ENCODE results near the gene PRR15L.

PRR15L gene

DNA sequence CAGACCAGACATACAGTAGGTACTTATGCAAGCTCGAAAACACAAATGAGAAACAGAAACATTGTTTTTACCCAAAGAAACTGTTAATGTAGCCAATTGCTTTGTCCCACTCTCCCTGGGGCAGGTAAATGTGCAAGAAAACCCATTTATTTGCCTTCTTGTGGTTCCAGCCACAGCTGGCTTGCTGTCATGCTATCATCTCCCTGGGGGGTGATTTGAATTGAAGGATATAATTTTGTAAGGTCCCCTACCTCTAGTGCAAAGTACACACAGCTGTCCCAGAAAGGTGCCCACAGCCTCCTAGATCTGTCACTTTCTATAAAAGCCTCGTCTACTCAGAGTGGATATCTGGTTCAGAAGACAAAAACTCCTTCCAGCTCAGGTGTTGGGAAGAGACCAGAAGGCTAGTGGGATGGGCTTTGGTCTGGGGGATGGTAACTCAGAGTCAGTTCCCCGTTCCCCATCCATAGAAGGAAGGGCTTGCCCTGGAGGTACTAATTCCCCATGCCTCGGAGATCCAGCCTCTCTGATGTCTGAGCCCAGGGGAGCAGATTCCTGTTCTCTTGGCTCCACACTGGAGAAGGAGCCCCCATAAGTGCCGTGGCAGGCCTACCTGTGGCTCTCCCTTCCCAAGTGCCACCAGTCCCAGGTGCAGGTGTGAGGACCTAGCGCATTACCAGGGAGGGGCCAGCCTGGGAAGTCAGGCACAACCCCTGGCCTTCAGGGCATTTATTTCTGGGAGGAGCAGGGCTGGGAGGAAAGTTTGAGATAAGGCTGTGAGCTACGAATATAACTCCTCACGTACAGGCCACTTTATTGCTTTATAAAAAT is 2.4 kb upstream of the PRR15L start:
- Histone ChIP-seq H2AFZ (ENCODE audit: insufficient read depth, low read length, poor library complexity) (no peak overlapping the region), H4K12ac (ENCODE audit: low read depth, low read length) (no peak overlapping the region), H3K79me2 (ENCODE audit: control insufficient read depth, insufficient read depth, low read length, poor library complexity) (no peaks in the 10 kb centered on the region), H3K9me3 (ENCODE audit: insufficient read depth, low read depth, low read length) (no peaks in the 10 kb centered on the region), H3K14ac (ENCODE audit: low read length) (no peak overlapping the region), H4K8ac (ENCODE audit: low read depth, low read length) (no peak overlapping the region), H3K4ac (ENCODE audit: low read depth, low read length) (no peak overlapping the region), H3K27me3 (ENCODE audit: insufficient read depth, low read length) (no peaks in the 10 kb centered on the region), H3K9ac (ENCODE audit: low read length) (no peak overlapping the region), H3K4me1 (ENCODE audit: control insufficient read depth in 1 of 2, insufficient read depth in 2 of 2, low read length in 2 of 2) (peaks cover 14 to 17% of the 10 kb centered on the region in 2 experiments), H3K27ac (ENCODE audit: low read depth, low read length) (no peak overlapping the region), H3K79me1 (ENCODE audit: low read length) (no peaks in the 10 kb centered on the region), H3K23ac (ENCODE audit: low read length) (no peak overlapping the region), H2BK120ac (ENCODE audit: insufficient read depth, low read length, poor library complexity) (no peak overlapping the region), H3K4me2 (ENCODE audit: low read length) (no peak overlapping the region), H3K18ac (ENCODE audit: low read length) (no peak overlapping the region), H2AK5ac (ENCODE audit: low read length) (no peak overlapping the region), H2BK5ac (ENCODE audit: low read depth, low read length, poor library complexity) (no peak overlapping the region), H3K36me3 (ENCODE audit: control insufficient read depth in 1 of 2, insufficient read depth in 2 of 2, low read length in 2 of 2) (no peaks in the 10 kb centered on the region), H2BK12ac (ENCODE audit: low read length) (no peak overlapping the region), H4K91ac (ENCODE audit: low read depth, low read length) (no peak overlapping the region), H3K4me3 (ENCODE audit: low read depth, low read length) (no peak overlapping the region)
- no CpG with 5 or more reads among the region's 8 CpGs for WGBS (ENCODE audit: extremely low coverage, insufficient coverage, insufficient read length)
- no peak for DNase-seq

DNA sequence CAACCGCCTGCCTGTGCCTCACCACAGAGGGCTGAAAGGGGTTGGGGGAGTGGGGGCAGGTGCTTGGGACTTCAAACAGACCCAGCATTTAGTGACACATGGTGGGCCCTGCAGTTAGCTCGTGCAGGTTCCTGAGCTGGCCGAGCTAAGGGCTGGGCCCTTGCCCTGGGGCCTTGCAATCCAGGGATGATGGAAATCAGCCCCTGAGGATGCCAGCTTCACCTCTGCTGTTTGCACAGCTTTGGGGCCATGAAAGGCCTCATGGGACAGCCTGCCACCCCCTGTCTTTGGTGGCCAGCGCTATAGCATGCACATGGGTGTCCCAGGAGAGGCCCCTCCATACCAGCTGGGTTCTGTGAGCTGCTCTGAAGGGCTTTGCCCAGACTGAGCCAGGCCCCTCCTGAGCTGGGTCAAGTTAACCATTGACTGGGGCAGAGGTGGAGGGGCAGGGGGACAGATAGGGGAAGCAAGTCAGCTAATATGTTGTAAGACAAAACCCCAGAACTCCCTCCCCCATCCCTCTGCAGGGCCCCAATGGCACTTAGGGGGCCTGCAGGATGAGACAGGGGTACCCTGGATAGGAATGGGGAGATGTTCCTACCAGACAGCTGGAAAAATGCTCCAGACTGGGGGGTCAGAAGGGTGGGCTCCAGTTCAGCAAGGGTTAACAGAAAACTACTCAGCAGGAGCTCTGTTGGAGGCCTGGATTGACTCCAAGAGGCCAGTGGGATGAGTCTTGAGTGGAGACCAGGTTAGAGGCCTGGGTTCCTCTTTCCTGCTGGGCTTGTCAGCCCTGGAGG is 692 bp downstream of the PRR15L start:
- Histone ChIP-seq H4K91ac (ENCODE audit: low read depth, low read length) (no peak overlapping the region), H3K9ac (ENCODE audit: low read length) (no peak overlapping the region), H3K27me3 (ENCODE audit: insufficient read depth, low read length) (no peaks in the 10 kb centered on the region), H3K23ac (ENCODE audit: low read length) (no peak overlapping the region), H3K4me2 (ENCODE audit: low read length) (no peak overlapping the region), H3K79me1 (ENCODE audit: low read length) (no peaks in the 10 kb centered on the region), H2AK5ac (ENCODE audit: low read length) (no peak overlapping the region), H3K36me3 (ENCODE audit: control insufficient read depth in 1 of 2, insufficient read depth in 2 of 2, low read length in 2 of 2) (no peaks in the 10 kb centered on the region), H2BK5ac (ENCODE audit: low read depth, low read length, poor library complexity) (no peak overlapping the region), H2BK120ac (ENCODE audit: insufficient read depth, low read length, poor library complexity) (no peak overlapping the region), H3K4ac (ENCODE audit: low read depth, low read length) (no peak overlapping the region), H3K14ac (ENCODE audit: low read length) (no peak overlapping the region), H3K4me3 (ENCODE audit: low read depth, low read length) (no peak overlapping the region), H2AFZ (ENCODE audit: insufficient read depth, low read length, poor library complexity) (no peak overlapping the region), H3K18ac (ENCODE audit: low read length) (no peak overlapping the region), H3K9me3 (ENCODE audit: insufficient read depth, low read depth, low read length) (no peaks in the 10 kb centered on the region), H4K12ac (ENCODE audit: low read depth, low read length) (no peak overlapping the region), H3K79me2 (ENCODE audit: control insufficient read depth, insufficient read depth, low read length, poor library complexity) (no peaks in the 10 kb centered on the region), H4K8ac (ENCODE audit: low read depth, low read length) (no peak overlapping the region), H3K4me1 (ENCODE audit: control insufficient read depth in 1 of 2, insufficient read depth in 2 of 2, low read length in 2 of 2) (peaks cover 14 to 17% of the 10 kb centered on the region in 2 experiments), H3K27ac (ENCODE audit: low read depth, low read length) (no peak overlapping the region), H2BK12ac (ENCODE audit: low read length) (no peak overlapping the region)
- WGBS (ENCODE audit: extremely low coverage, insufficient coverage, insufficient read length) = no CpG with 5 or more reads among the region's 4 CpGs
- DNase-seq = no peak

DNA sequence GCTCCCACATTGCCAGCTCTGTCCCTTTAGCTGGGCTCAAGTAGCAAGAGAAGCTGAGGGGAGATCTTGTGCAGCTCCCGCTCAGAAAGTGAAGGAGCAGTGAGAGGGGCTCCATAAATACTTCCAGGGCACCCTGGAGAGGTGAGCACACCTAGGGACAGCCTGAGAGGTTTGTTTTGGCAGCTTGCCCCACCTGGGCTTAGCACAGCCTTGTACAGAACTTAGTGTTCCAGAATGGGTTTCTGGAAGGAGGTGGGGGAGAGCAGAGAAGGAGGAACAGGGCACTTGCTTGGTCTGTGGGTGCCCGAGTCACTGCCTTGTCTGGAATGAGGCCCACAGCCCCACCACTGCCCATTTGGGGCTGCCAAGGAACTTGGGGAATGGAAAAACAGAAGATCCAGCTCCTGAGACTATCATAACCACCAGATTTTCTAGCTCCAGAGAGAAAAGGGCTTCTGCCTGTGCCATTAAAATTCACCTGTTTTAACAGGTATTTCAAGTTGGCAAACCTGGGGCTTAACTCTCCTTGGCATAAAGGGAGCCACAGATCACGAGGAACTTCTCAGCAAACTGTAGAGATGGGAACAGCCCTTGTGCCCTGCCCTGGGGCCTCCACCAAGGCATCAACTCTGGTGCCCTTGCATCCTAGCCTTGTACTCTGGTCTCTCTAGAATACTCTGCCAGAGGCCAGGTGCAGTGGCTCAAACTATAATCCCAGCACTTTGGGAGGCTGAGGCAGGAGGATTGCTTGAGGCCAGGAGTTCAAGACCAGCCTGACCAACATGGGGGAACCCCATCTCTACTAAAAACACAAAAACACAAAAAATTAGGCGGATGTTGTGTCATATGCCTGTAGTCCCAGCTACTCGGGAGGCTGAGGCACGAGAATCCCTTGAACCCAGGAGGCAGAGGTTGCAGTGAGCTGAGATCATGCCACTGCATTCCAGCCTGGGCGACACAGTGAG is 1.9 kb downstream of the PRR15L start:
- no peaks in the 10 kb centered on the region for H3K36me3 ChIP-seq (ENCODE audit: control insufficient read depth in 1 of 2, insufficient read depth in 2 of 2, low read length in 2 of 2)
- peaks cover 14 to 17% of the 10 kb centered on the region in 2 experiments for H3K4me1 ChIP-seq (ENCODE audit: control insufficient read depth in 1 of 2, insufficient read depth in 2 of 2, low read length in 2 of 2)
- H2BK120ac ChIP-seq (ENCODE audit: insufficient read depth, low read length, poor library complexity) = no peak overlapping the region
- no peak overlapping the region for H3K4ac ChIP-seq (ENCODE audit: low read depth, low read length)
- no peak overlapping the region for H3K23ac ChIP-seq (ENCODE audit: low read length)
- H3K9ac ChIP-seq (ENCODE audit: low read length) = no peak overlapping the region
- H3K79me2 ChIP-seq (ENCODE audit: control insufficient read depth, insufficient read depth, low read length, poor library complexity) = no peaks in the 10 kb centered on the region
- no peak overlapping the region for H2BK12ac ChIP-seq (ENCODE audit: low read length)
- H4K8ac ChIP-seq (ENCODE audit: low read depth, low read length) = no peak overlapping the region
- no peak overlapping the region for H3K4me3 ChIP-seq (ENCODE audit: low read depth, low read length)
- no peak for DNase-seq
- H3K79me1 ChIP-seq (ENCODE audit: low read length) = no peaks in the 10 kb centered on the region
- no peak overlapping the region for H4K12ac ChIP-seq (ENCODE audit: low read depth, low read length)
- no peak overlapping the region for H4K91ac ChIP-seq (ENCODE audit: low read depth, low read length)
- no peak overlapping the region for H3K14ac ChIP-seq (ENCODE audit: low read length)
- H3K9me3 ChIP-seq (ENCODE audit: insufficient read depth, low read depth, low read length) = no peaks in the 10 kb centered on the region
- no peak overlapping the region for H3K27ac ChIP-seq (ENCODE audit: low read depth, low read length)
- WGBS (ENCODE audit: extremely low coverage, insufficient coverage, insufficient read length) = no CpG with 5 or more reads among the region's 7 CpGs
- no peak overlapping the region for H3K18ac ChIP-seq (ENCODE audit: low read length)
- H2AFZ ChIP-seq (ENCODE audit: insufficient read depth, low read length, poor library complexity) = no peak overlapping the region
- no peaks in the 10 kb centered on the region for H3K27me3 ChIP-seq (ENCODE audit: insufficient read depth, low read length)
- no peak overlapping the region for H3K4me2 ChIP-seq (ENCODE audit: low read length)
- no peak overlapping the region for H2AK5ac ChIP-seq (ENCODE audit: low read length)
- no peak overlapping the region for H2BK5ac ChIP-seq (ENCODE audit: low read depth, low read length, poor library complexity)

DNA sequence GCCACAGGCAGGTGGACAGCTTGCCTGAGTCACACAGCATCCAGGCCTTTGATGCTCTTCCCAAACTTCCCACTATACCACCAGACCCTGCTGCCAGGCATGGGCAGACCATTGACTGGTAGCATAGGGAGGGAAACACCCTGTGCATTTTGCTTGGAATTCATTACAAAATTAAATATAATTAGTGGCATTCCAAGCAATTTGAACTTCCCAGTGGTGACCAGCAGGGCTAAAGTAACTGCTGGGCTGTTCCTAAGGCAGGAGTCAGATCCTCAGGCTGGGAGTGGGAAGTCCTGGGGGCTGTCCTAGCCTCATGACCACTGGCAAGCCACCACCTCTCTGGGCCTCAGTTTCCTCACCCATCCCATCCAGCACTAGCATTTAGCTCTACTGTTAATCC is 3.8 kb downstream of the PRR15L start:
- H3K4me2 ChIP-seq (ENCODE audit: low read length) = no peak overlapping the region
- H3K9me3 ChIP-seq (ENCODE audit: insufficient read depth, low read depth, low read length) = no peaks in the 10 kb centered on the region
- no peaks in the 10 kb centered on the region for H3K36me3 ChIP-seq (ENCODE audit: control insufficient read depth in 1 of 2, insufficient read depth in 2 of 2, low read length in 2 of 2)
- no peak overlapping the region for H2BK120ac ChIP-seq (ENCODE audit: insufficient read depth, low read length, poor library complexity)
- no peaks in the 10 kb centered on the region for H3K27me3 ChIP-seq (ENCODE audit: insufficient read depth, low read length)
- H3K14ac ChIP-seq (ENCODE audit: low read length) = no peak overlapping the region
- H3K79me2 ChIP-seq (ENCODE audit: control insufficient read depth, insufficient read depth, low read length, poor library complexity) = no peaks in the 10 kb centered on the region
- H3K4me1 ChIP-seq (ENCODE audit: control insufficient read depth in 1 of 2, insufficient read depth in 2 of 2, low read length in 2 of 2) = peaks cover 15 to 17% of the 10 kb centered on the region in 2 experiments
- H4K12ac ChIP-seq (ENCODE audit: low read depth, low read length) = no peak overlapping the region
- no peaks in the 10 kb centered on the region for H3K79me1 ChIP-seq (ENCODE audit: low read length)
- no peak overlapping the region for H4K8ac ChIP-seq (ENCODE audit: low read depth, low read length)
- H2AK5ac ChIP-seq (ENCODE audit: low read length) = no peak overlapping the region
- H2BK5ac ChIP-seq (ENCODE audit: low read depth, low read length, poor library complexity) = no peak overlapping the region
- no peak overlapping the region for H2AFZ ChIP-seq (ENCODE audit: insufficient read depth, low read length, poor library complexity)
- DNase-seq = no peak
- no peak overlapping the region for H3K23ac ChIP-seq (ENCODE audit: low read length)
- no peak overlapping the region for H2BK12ac ChIP-seq (ENCODE audit: low read length)
- H3K4me3 ChIP-seq (ENCODE audit: low read depth, low read length) = no peak overlapping the region
- H3K9ac ChIP-seq (ENCODE audit: low read length) = no peak overlapping the region
- no peak overlapping the region for H3K27ac ChIP-seq (ENCODE audit: low read depth, low read length)
- H3K4ac ChIP-seq (ENCODE audit: low read depth, low read length) = no peak overlapping the region
- no peak overlapping the region for H3K18ac ChIP-seq (ENCODE audit: low read length)
- H4K91ac ChIP-seq (ENCODE audit: low read depth, low read length) = no peak overlapping the region

All from trophoblast cell (in vitro differentiated cells and primary cell).